G401.6 (cell line): Measurements from ENCODE around the gene MFAP2.

Source experiments
- FAIRE-seq: peaks from 2 replicates; lab custom pipeline; 2012; peaks lifted over from hg19 to GRCh38; lab: Jason Lieb, UNC

Gene MFAP2

DNA sequence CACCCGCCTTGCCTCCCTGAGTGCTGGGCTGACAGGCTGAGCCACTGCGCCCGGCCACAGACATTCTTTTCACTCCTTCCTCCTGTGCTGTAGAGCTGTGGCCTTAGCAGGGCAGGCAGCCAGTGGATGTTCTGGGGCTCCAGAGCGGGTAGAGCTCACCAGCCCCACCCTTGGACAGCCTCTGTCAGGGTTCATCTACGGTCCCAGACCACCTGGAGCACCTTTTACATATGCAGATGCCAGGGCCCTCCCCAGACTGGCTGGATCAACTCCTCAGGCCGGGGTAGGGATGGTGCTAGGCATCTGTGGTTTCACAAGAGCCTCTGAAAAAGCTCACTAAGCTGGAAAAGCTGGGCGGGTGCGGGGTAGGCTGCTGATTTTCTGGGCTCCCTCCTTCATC, 26.7 kb upstream of the MFAP2 start:
- no peak for FAIRE-seq

DNA sequence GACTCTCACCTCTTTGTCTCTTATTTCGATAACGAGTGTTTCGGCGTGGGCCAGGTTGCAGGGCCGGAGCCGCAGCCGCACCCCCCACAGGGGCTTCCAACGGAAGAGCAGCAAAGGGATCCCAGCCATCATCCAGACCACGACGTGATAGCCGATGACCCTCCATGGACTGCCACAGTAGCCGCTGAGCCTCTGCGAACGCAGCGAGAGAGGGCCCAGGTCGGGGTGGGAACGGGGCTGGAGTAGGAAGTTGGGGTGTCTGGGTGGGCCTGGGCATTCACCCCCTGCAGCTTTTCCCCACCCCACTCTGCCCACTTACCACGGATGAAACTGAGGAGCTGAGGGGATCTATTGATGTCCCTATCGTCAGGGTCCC, 24.9 kb upstream of the MFAP2 start:
- FAIRE-seq: no peak

DNA sequence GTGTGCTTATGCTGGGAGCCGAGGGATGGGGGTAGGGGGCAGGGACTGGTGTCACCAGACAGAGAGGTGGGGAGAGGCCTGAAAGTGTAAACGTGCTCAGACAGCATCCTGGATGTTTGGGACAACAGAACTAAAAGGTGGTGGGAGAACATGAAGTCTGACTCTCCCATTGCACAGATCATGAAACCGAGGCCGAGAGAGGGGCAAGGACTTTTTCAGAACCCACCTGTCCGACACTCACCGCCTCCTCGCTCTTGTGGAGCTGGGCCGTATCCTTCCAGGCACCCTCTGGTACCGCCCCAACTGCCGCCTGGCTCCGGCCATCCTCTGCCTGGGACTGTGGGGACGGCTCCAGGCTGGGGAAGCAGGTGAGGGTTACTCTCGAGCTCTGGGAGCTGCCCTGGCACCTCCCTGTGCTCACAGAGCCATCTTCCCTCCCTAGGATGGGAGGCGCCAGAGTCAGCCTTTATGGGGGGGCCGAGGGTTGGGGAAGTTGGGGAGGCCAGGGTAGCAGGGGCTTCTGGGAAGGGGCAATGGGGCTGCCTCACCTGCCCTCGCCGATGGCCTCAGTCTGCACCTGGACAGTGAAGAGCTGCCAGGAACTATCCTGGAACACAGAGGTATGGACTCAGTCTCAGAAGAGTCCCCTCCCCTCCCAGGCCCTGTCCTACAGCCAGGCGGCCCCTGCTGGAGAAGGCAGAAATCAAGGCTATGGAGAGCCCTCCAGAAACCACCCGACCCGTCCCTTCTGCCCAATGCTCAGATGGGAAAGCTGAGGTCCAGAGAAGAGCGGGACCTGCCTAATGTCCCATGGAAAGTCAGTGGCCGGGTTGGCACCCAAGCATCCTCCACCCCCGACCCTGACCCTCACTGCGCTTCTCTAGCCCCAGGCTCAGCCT, 24.3 kb upstream of the MFAP2 start:
- FAIRE-seq: no peak

DNA sequence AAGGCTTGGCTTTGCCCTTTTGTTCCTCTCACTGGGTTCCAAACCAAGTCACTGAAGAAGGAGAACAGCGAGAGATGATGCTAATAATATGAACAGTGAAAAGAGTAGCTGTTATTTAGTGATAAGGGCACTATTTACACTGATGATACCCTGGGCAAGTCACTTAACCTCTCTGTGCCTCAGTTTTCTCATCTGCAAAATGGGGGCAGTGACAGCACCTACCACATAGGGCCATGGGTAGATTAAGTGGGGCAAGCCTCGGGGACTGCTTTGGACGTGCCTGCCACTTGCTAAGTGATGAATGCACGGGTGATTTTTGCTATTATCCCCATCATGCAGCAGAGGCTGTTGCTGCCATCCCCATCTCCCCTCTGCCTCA, 22.1 kb upstream of the MFAP2 start:
- no peak for FAIRE-seq

DNA sequence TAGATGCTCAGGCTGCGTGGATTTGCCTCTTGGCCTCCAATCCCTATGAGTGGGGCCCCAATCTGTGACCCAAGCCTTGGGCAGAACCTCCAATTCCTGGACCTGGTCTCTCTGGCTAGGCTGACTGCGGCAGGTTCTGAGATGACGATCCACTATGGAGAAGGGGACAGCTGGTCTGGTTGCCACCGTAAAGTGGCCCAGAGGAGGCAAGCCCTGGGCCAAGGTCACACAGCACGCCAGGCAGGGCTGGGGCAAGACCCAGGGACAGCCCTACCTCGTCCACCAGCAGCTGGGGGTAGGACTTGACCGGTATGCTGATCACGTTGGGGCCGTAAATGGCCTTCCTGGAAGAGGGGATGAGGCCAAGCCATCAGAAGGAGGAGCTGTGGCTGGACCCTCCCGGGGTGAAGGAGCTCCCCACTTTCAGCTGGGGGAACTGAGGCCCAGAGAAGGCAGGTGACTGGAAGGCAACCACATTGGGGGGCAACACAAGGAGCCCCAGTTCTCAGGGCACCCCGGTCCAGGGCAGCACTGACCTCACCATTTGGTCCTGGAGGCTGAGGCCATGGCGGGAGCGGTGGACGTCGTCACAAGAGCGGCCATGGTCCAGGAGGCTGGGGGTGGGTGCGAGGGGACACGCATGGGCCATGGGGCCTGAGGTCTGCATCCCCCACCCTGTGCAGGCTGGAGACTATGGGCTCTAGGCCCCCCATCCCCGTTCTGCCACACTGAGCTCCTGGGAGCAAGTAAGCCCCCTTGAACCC, 21.5 kb upstream of the MFAP2 start:
- no peak for FAIRE-seq

DNA sequence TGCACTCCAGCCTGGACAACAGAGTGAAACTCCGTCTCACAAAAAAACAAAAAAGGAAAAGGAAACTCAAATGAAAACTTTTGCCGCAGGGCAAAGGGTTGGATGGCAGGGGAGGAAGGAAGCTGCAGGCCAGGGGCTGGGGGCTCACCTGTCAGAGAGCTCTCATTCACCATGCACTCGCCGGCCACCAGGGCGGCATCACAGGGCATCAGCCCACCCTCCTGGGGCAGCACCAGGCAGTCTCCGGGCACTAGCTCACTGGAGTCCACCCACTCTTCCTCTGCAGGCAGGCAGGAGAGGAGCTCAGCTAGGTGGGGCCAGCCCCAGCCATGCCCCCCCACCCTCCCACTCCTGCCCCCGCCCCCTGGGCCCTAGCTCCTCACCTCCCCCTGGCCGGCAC, 19.4 kb upstream of the MFAP2 start:
- FAIRE-seq: no peak

DNA sequence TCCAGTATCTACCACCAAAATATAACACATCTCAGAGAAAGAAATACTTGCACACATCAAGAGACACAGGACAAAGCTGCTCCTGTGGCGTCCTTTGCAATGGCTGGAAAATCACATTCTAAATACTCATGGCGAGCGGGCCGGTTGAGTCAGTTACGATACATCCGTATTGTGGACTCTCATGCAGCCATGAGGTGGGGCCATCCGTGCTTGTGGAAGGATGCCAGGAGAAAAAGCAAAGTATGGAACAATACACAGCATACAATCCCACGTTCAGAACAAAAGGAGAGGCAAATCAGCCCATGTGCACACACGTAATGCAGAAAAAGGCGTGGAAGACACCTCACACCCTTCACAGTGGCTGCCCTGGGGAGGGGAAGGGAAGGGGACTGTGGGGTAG, 18.2 kb upstream of the MFAP2 start:
- no peak for FAIRE-seq

DNA sequence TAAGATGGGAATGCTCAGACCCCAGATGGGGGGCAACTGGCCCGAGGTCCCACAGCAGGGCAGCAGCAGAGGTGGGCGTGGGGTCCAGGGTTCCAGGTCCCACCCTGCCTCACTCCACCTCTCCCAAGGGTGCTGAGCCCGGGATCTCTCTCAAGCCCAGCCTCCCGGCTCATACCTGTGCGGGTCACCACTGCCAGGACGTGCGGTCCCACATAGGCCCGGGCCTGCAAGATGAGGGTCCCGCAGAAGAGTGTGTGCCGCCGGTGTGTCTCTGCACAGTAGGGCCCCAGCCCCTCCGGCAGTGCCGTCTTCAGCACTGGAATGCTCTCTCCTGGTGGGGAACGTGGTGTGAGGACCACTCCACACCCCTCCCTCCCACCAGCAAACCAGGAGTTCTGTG, 16.4 kb upstream of the MFAP2 start:
- no peak for FAIRE-seq

DNA sequence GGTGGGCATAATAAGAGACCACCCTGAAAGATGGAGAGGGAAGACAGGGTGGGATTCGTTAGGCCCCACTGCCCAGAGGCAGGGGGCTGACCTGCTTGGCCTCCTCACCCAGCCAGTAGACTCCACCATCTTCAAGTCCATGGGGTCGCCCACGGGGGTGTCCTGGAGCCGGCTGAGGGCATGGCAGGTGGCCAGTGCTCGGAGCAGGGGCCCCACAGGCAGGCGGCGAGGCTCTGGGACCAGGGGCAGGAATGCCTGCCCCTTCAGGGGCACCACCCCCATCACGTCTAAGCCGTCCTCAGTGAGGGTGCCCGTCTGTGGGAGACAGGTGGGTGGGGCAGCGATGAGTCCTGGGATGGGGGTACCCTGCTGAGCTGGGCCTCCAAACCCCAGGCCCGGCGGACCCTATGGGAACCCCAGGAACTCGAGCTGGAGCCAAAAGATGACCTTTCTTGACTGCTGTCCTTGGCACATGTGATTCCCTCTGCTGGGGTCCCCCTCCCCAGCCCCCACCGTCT, 13.2 kb upstream of the MFAP2 start:
- FAIRE-seq: no peak

DNA sequence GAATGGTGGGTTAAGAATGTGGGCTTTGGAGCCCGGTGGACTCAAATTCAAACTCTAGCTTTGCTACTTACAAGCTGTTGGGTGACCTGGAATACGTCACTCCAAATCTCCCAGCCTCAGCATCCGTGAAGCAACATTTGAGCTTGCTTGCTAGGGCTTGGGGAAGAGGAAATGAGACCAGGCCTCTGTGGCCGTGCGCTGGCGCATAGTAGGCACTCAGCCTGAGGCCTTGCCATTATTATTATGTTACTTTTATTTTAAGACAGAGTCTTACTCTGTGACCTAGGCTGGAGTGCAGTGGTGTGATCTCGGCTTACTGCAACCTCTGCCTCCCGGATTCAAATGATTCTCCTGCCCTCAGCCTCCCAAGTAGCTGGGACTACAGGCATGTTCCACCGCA, 12.3 kb upstream of the MFAP2 start:
- FAIRE-seq: no peak

DNA sequence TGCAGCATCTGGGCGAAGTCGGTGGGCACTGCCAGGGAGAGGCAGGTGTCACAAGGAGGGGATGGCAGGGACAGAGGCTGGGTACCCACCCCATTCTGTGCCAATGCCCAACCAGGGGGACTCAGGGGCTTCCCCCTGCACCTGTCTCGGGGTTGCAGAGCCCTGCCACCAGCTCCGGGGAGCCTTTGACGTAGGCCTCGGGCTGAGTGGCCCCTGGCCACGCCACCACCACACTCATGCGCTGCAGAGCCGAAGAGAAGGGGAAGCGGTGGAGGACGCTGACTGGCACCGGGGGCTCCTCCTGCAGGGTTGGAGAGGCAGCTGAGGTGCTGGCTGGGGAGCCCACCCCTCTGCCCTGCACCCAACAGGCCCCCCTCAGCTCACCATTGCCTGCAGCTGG, 11.7 kb upstream of the MFAP2 start:
- no peak for FAIRE-seq

DNA sequence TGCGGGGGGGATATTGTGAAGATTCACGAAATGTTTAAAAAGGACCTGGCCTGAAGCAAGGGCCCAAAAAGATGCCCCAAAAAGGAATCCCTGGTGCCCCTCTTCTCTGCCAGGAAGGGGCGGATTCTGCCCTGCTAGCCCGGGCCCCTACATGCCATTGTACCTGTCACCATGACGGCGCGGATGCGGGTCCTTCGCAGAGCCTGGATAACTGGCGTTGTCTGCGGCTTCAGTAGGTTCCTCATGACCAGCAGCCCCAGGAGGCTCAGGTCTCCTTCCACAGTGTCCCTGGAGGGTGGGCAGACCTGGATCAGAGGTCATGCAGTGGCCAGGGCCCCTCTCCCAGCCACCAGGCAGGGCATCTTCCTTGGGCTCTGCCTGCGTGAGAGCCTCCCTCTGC, 11.2 kb upstream of the MFAP2 start:
- FAIRE-seq: no peak

DNA sequence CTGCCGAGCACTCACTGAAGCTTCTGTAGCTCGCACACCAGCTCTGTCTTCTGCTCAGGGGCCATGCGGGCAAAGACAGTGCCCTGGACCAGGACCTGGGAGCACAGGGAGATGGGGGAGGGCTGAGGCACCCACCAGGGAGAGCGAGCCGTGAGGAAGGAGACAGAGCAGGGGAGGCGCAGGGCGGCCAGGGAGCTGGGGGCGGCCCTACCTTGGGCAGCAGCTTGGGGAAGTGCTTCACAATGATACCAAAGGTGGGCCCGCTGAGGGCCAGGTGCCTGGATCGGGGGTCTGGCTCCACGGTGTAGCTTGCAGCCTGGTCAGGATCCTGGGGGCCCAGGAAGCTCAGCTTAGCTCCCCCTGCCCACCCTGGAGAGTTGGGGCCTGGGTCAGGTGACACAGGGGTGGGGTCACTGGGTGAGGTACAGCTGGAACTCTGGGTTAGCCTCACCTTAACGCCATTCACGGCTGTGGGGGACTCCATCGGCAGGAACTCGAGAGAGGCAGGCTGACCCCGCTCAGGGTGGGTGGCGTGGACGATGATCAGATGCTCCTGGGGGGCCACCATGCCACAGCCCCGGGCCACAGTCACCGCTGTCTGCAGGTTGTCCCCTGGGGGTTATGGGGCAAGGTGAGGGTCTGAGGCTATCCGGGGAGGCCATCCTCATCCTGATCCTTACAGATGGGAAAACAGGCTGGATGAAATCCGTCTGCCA, 9.4 kb upstream of the MFAP2 start:
- FAIRE-seq: no peak

DNA sequence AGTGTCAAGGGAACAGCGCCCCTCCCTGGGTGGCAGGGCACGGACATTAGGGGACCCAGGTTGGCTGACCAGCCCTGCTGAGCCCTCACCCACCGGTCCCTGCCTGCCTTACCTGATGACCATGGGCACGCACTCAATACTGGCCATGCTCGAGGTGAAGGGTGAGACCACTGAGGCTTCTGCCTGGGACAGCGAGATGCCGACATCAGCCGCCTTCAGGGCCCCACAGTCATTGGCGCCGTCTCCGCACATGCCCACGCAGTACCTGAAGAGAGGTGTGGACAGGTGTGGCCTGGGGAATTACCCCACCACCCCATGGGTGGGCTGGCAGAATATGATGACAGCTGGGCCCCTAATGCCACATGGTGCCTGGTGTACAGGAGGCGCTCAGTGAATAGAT, 7.8 kb upstream of the MFAP2 start:
- no peak for FAIRE-seq

DNA sequence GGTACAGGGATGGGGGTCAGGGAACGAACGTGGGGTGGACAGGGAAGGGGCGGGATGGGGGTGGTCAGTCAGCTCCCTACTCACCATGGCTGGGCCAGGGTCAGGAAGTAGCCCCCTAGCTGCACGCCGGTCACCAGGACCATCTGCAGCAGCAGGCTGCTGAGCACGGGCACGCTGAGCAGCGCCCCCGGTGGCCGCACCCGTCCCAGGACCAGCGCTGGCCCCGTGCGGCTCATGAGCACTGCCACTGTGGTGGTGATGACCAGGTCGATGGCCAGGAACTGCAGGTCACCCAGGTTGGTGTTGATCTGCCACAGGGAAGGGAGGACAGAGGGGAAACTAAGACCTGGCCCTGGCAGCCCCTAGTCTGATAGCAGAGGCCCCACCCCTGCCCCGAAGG, 6.5 kb upstream of the MFAP2 start:
- no peak for FAIRE-seq

DNA sequence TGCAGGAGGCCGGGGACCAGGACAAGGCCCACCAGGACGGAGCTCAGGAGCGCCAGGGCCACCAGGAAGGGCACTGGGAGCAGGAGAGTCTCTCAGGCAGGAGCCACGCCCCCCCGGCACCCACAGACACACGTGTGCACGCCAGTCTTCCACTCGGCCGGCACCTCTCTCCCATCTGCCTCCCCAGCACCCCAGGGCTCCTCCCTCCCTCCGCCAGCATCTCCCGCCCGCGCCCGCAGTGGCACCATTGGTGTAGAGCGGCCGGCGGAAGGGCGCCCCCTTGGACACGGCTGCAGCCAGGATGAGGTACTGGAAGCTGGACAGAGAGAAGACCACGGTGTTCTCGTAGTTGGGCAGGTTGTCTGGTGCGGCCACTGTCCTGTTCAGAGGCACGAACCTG, 6.1 kb upstream of the MFAP2 start:
- no peak for FAIRE-seq

DNA sequence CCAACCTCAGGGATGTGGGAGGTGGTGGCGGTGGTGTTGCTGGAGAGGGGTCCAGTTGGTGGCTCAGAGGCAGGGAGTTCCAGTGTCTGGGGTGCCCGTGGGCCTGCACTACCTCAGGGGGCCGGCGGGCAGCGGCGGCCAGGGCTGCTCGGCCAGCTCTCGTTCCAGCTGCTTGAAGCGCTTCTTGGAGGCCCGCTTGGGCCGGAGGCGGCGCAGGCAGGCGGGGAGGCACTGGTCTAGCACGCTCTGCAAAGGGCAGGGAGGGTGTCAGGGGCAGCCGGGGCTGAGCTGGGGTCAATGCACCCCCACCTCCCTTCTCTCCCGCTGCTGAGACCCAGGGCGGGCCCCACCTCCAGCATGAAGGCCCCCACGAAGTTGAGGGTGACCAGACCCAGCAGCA, 5.7 kb upstream of the MFAP2 start:
- no peak for FAIRE-seq

DNA sequence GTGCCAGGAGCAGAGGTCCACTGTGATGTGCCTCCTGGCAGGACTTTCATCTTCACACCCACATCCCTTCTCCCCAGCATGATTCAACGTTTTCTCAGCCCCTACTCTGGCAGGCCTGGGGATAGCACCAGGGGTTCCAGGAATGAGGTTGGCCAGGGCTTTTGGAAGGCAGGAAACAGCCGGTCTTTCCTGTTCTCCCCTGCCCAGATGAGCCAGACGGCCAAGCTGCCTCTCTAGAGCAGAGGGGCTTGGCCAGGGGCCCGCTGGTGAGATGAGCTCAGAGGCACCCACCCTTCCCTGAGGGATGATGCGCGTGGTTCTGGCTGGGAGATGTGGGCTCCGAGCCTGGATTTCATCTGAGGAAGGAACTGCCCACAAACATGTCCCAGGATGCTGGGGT, 4.3 kb upstream of the MFAP2 start:
- FAIRE-seq: no peak

DNA sequence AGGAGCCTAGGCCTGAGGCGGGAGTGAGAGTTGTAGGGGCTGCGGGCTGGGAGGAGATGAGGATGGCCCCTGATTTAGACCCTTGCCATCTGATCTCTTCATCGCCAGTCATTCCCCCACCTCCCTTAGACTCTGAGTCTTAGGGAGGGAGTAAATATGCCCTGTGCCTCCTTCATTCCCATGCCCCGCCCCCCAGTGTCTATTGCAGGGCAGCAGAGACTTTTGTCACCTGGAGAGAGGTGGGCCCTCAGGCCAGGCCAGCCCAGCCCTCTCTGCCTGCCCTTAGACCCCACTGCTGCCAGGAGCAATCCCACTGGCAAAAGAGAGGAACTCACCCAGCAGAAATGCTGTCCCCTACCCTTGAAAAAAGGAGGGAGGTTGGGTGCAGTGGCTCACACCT, 3.2 kb upstream of the MFAP2 start:
- no peak for FAIRE-seq

DNA sequence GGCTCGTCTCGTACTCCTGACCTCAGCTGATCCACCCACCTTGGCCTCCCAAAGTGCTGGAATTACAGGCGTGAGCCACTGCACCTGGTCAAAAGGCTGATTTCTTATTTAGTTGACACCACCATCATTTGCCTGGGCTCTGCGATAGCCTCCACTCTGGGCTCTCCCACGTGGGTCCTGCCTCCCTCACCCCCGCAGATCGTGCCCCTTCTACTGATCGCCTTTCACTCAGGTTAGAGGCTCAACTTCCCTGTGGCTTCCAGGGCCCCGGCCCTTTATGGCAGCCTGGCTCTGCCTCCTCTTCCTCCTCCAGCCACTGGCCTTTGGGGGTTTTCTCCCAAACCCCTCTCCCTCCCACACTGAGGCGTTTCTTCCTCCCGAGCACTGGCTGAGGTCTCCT, 2.5 kb upstream of the MFAP2 start:
- no peak for FAIRE-seq

DNA sequence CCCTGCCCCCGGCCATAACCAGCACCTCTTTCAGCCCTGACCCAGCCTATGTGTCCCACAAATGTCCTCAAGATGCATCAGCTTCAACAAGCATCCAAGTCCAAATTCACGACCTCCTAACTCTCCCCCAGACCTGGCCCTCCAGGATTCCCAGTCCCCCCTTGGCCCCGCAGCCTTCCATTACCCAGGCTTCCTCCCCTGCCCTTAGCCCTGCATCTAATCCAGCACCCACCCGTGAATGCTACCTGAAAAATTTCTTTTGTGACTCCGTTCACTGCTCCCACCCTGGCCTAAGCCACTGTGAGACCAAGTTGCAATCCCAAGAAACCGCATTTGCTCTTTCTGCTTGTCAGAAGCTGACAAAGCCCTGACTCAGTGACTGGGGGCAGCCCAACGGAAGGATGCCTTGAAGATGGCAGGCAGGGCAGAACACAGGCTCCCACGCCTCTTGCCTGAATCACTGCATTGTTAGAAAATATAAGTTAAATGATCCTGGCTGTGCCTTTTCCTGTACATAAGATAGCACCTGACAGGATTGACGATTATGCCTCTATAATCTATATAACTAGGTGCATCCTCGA, 939 bp upstream of the MFAP2 start:
- FAIRE-seq: no peak

DNA sequence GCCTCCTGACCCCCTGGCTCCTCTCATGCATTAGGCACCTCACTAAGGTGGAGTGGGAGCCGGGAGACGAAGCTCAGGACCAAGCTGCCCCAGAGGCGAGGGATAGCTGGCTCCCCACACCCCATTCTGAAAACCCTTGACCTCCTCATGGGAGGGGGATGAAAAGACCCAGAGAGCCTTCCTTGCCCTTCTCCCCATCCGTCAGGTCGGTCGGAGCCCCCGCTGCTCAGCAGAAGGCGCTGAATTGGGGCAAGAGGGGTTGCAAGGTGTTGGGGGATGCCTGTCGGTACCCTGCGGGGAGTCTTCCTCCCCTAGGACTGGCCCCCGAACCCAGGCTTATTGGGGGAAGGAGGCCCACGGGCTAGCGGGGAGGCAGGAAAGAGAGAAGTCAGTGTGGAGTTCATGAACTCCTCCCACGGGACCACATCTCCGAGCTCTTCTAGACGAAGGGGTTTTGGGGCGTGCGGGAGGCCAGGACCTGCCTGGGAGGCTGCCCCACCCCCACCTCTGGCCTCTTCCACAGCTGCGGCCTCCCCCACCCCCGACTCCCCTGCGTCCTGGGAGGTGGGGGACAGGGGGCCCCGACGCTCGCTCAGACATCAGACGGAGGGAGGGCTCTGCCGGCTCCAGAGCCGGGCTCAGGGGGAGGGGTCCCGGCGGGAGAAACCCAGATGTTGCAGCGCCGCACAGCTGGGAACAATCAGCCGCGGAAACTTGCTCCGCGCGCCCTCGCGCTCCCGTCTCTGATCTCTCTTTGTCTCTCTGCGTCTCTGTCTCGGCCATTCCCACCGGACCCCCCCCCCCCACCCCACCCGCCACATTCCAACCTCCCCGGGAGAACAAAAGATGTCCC, 719 bp downstream of the MFAP2 start:
- FAIRE-seq: no peak
